ENCODE data around the gene MAVS.

GRCh38 chr20:3813848-3814581, 32.6 kb upstream of the MAVS start:
- TF ChIP-seq CTCF (conservative IDR thresholded peaks at IDR 0.05 in 1 of 2, IDR thresholded peaks at IDR 0.05 in 1 of 2; ENCODE audit: low read depth in 1 of 2, low read length in 2 of 2) (no peak), EZH2 (IDR thresholded peaks at IDR 0.05; ENCODE audit: low read length, missing control alignments) (no peak)

Data from fibroblast of lung (primary cell).